Parathyroid adenoma (tissue), 2 donors: Measurements from ENCODE around the gene ALDH6A1.
A peak's percentile ranks its signal among the peaks of the same experiment; 100 is the strongest.

Experiments used
- H2AFZ ChIP-seq: fragments of 300-600 bp; sonication (generic); one replicate; pipeline ENCODE4 v1.7.0; 2017; ENCODE audit warnings: antibody characterized with exemption, mild to moderate bottlenecking
- H3K27ac ChIP-seq: fragments of 300-600 bp; sonication (generic); one replicate; pipeline ENCODE4 v1.7.0; 2017
- H3K27me3 ChIP-seq: fragments of 300-600 bp; sonication (generic); one replicate; pipeline ENCODE4 v1.7.0; 2017; ENCODE audit warnings: low read length; ENCODE audit not compliant: control insufficient read depth, insufficient read depth
- H3K36me3 ChIP-seq: fragments of 300-600 bp; sonication (generic); one replicate; pipeline ENCODE4 v1.7.0; 2017; ENCODE audit warnings: low read length; ENCODE audit not compliant: control insufficient read depth, insufficient read depth
- H3K4me1 ChIP-seq: fragments of 300-600 bp; sonication (generic); one replicate; pipeline ENCODE4 v1.7.0; 2017; ENCODE audit warnings: control low read depth
- H3K4me2 ChIP-seq: fragments of 300-600 bp; sonication (generic); one replicate; pipeline ENCODE4 v1.7.0; 2017; ENCODE audit warnings: low read length
- H3K4me3 ChIP-seq: fragments of 300-600 bp; sonication (generic); one replicate; pipeline ENCODE4 v1.7.0; 2017; ENCODE audit warnings: low read depth, low read length
- H3K79me2 ChIP-seq: fragments of 300-600 bp; sonication (generic); one replicate; pipeline ENCODE4 v1.7.0; 2017; ENCODE audit warnings: control low read depth
- H3K9ac ChIP-seq: fragments of 300-600 bp; sonication (generic); one replicate; pipeline ENCODE4 v1.7.0; 2017; ENCODE audit warnings: mild to moderate bottlenecking
- H3K9me3 ChIP-seq: fragments of 300-600 bp; sonication (generic); one replicate; pipeline ENCODE4 v1.7.0; 2017; ENCODE audit warnings: low read length; ENCODE audit not compliant: control insufficient read depth
- TF ChIP-seq, protein P1 (sequence below): fragments of 300-600 bp; sonication (generic); IDR thresholded peaks from one replicate; pipeline ENCODE4 v1.7.0; 2017; ENCODE audit warnings: antibody characterized with exemption, mild to moderate bottlenecking
- donor health status: primary hyperparathyroidism.

The ALDH6A1 gene

DNA sequence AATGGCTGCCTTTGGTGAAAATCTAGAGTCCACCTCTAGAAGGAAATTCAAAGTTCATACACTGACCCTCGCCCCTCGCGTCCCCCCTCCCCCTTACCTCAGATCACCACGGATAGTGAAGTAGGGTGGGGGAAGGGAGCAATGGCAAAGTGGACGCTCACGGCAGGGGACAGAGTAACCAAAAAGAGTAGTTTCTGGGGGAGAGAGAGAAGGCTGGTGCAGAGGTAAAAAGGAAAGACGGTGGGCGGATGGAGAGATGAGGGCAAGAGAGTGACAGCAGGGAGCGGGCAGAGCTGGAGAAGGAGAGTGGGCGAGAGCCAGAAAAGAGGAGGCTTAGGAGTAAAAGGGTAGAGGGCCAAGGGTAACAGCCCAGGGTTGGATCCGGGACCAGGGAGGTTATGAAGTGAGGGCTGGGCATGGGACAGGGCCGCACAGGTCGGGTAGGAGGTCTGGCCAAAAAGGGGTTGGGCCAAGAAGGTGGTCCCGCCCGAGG lies 423 bp downstream of the ALDH6A1 start:
- no peaks in the 10 kb centered on the region for H3K9me3 ChIP-seq
- H3K4me3 ChIP-seq, result peak overlapping the region; percentile 97
- H3K4me1 ChIP-seq, result peaks cover 3% of the 10 kb centered on the region
- peak overlapping the region; percentile 96 for H3K4me2 ChIP-seq
- H3K79me2 ChIP-seq, result peaks cover 3% of the 10 kb centered on the region
- peak overlapping the region; percentile 60 for H3K27ac ChIP-seq
- TF ChIP-seq, protein P1, sequence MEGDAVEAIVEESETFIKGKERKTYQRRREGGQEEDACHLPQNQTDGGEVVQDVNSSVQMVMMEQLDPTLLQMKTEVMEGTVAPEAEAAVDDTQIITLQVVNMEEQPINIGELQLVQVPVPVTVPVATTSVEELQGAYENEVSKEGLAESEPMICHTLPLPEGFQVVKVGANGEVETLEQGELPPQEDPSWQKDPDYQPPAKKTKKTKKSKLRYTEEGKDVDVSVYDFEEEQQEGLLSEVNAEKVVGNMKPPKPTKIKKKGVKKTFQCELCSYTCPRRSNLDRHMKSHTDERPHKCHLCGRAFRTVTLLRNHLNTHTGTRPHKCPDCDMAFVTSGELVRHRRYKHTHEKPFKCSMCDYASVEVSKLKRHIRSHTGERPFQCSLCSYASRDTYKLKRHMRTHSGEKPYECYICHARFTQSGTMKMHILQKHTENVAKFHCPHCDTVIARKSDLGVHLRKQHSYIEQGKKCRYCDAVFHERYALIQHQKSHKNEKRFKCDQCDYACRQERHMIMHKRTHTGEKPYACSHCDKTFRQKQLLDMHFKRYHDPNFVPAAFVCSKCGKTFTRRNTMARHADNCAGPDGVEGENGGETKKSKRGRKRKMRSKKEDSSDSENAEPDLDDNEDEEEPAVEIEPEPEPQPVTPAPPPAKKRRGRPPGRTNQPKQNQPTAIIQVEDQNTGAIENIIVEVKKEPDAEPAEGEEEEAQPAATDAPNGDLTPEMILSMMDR, result no peak
- no peaks in the 10 kb centered on the region for H3K27me3 ChIP-seq
- peak overlapping the region; percentile 89 for H2AFZ ChIP-seq
- peak overlapping the region; percentile 51 for H3K9ac ChIP-seq
- H3K36me3 ChIP-seq, result no peaks in the 10 kb centered on the region

DNA sequence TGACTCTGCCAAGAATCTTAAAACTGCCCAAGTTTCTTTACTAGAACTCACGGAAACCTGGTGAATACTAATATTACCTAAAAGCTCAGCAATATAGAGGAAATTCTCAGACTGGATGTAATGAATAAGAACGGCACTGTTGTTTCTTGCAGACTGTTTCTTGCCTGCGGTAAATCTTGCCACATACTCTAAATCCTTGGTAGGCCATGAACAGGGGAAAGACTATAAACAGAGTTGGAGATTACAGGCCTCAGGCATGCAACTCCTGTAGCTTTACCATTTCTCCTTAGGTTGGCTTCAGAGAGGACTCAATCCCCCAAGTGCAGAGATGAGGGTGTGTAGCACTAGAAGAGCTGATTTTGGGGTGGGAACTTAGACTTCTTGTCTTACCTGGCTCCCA lies 1.1 kb downstream of the ALDH6A1 start:
- no peak overlapping the region for H2AFZ ChIP-seq
- H3K9me3 ChIP-seq, result no peaks in the 10 kb centered on the region
- no peak overlapping the region for H3K27ac ChIP-seq
- H3K79me2 ChIP-seq, result peaks cover 3% of the 10 kb centered on the region
- H3K4me3 ChIP-seq, result peak overlapping the region; percentile 97
- TF ChIP-seq, protein P1, result no peak
- H3K4me1 ChIP-seq, result peaks cover 3% of the 10 kb centered on the region
- peak overlapping the region; percentile 96 for H3K4me2 ChIP-seq
- H3K36me3 ChIP-seq, result no peaks in the 10 kb centered on the region
- no peaks in the 10 kb centered on the region for H3K27me3 ChIP-seq
- H3K9ac ChIP-seq, result no peak overlapping the region

DNA sequence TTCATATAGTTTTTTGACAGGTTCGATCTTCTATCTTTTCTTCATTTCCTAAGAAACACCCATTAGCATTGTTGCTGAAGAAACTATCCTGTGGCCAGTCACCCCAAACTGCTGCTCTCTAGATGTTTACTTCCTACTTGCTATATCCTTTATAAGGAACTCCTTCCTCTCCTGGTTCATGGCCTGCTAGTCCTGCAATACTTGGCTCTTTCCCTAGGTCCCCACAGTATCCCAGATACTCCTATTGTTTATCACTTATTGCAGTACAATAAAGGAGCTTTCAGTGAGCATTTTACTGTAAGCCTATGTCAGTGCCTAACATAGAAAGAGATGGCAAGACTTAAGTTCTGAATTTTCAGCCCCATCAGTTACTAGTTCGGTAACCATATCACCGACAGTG lies 2.8 kb downstream of the ALDH6A1 start:
- H3K9ac ChIP-seq, result no peak overlapping the region

DNA sequence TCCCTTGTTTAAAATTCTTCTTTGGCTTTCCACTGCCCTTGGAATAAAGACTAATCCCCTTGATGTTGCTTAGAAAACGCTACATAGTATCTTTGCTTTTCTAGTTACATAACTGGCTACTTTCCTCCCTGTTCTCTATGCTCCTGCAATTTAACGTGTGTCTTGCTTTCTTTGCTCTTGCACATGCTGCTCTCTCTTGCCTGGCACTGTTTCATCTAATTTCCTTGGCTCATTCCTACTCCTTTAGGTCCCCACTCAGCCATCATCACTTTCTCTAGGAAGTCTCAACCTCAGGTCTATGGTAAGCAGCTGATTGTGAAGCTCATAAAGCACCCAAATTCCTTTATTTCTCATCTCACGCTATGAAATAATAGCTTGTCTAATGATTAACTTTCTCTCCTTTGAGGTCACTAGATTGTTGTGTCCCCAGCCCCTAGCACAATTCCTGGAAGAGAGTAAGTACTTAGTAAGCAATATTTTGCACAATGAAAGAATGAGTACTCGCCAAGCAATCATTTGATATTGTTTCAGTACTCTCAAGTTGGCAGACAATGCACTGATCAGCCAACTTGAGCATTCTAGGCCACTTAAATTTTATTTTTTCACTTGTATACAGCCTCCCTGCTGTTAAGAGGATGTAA lies 3.3 kb downstream of the ALDH6A1 start:
- TF ChIP-seq, protein P1, result no peak
- H3K27me3 ChIP-seq, result no peaks in the 10 kb centered on the region
- H3K4me2 ChIP-seq, result no peak overlapping the region
- H3K9me3 ChIP-seq, result no peaks in the 10 kb centered on the region
- no peak overlapping the region for H2AFZ ChIP-seq
- no peak overlapping the region for H3K27ac ChIP-seq
- no peak overlapping the region for H3K9ac ChIP-seq
- H3K36me3 ChIP-seq, result no peaks in the 10 kb centered on the region
- H3K4me3 ChIP-seq, result no peak overlapping the region
- peaks cover 3% of the 10 kb centered on the region for H3K79me2 ChIP-seq
- peaks cover 2% of the 10 kb centered on the region for H3K4me1 ChIP-seq

More for the DNA sequence above, 2.8 kb downstream of the ALDH6A1 start:
- TF ChIP-seq, protein P1, result no peak
- Histone ChIP-seq H3K4me3 (no peak overlapping the region), H3K9me3 (no peaks in the 10 kb centered on the region), H3K4me2 (no peak overlapping the region), H3K79me2 (peaks cover 3% of the 10 kb centered on the region), H3K36me3 (no peaks in the 10 kb centered on the region), H3K4me1 (peaks cover 3% of the 10 kb centered on the region), H3K27me3 (no peaks in the 10 kb centered on the region), H3K27ac (no peak overlapping the region), H2AFZ (no peak overlapping the region)

DNA sequence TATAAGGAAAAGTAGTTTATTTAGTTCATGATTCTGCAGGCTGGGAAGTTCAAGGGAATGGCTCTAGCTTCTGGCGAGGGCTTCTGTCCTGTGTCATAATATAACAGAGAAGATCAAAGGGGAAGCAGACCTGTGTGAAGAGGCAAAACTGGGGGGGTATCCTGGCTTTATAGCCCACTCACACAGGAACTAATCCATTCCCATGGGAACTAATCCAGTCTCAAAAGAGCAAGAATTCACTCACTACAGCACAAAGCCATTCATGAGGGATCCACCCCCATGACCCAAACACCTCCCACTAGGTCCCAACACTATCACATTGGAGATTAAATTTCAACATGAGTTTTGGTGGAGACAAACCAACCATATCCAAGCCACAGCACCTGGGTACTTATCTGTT lies 6.9 kb downstream of the ALDH6A1 start:
- Histone ChIP-seq H3K4me1 (no peaks in the 10 kb centered on the region), H3K36me3 (no peaks in the 10 kb centered on the region), H3K4me3 (no peak overlapping the region), H2AFZ (no peak overlapping the region), H3K79me2 (no peaks in the 10 kb centered on the region), H3K27me3 (no peaks in the 10 kb centered on the region), H3K4me2 (no peak overlapping the region), H3K9ac (no peak overlapping the region), H3K27ac (no peak overlapping the region), H3K9me3 (no peaks in the 10 kb centered on the region)
- TF ChIP-seq, protein P1, result no peak
